HepG2 (cell line): ENCODE data around the gene HS2ST1. TPM values are rescaled to one million over a fixed set of nuclear protein-coding genes. Genes with fewer than 3 reads are reported as not detected.

Source experiments
- BCLAF1 ChIP-seq: fragments of 450-650 bp; IDR thresholded peaks from 2 replicates; pipeline ENCODE4 v1.6.1; 2017; ENCODE audit warnings: mild to moderate bottlenecking
- HNRNPL ChIP-seq: fragments of 200-400 bp; formaldehyde crosslinking; IDR thresholded peaks from 2 replicates; pipeline ENCODE4 v1.6.1; 2017; ENCODE audit warnings: mild to moderate bottlenecking, low read depth, low read length
- NCOA1 ChIP-seq: sonication (generic); formaldehyde crosslinking; IDR thresholded peaks from 2 replicates; pipeline ENCODE4 v1.9.0; 2021; ENCODE audit warnings: missing genetic modification reagents
- NRL ChIP-seq: sonication (generic); formaldehyde crosslinking; IDR thresholded peaks from 2 replicates; pipeline ENCODE4 v1.5.0; 2020; ENCODE audit warnings: missing genetic modification reagents, mild to moderate bottlenecking, moderate library complexity, borderline replicate concordance
- RBFOX2 ChIP-seq: fragments of 200-400 bp; formaldehyde crosslinking; IDR thresholded peaks from 2 replicates; pipeline ENCODE4 v1.6.1; 2017; ENCODE audit warnings: low read depth, mild to moderate bottlenecking, low read length
- ZBTB20 ChIP-seq: sonication (generic); formaldehyde crosslinking; IDR thresholded peaks from 2 replicates; pipeline ENCODE4 v1.8.1; 2023; ENCODE audit warnings: missing genetic modification reagents, low read depth, mild to moderate bottlenecking, borderline replicate concordance
- ZFAT ChIP-seq: sonication (generic); formaldehyde crosslinking; conservative IDR thresholded peaks from 2 replicates; pipeline ENCODE4 v1.8.1; 2023; ENCODE audit warnings: missing genetic modification reagents, inconsistent platforms
- ZKSCAN5 ChIP-seq: sonication (generic); formaldehyde crosslinking; IDR thresholded peaks from 2 replicates; pipeline ENCODE4 v1.5.1; 2020; ENCODE audit warnings: mild to moderate bottlenecking, missing genetic modification reagents
- ZMAT3 ChIP-seq: sonication (generic); formaldehyde crosslinking; conservative IDR thresholded peaks from 2 replicates; pipeline ENCODE4 v1.7.0; 2021; ENCODE audit warnings: missing genetic modification reagents
- ZNF547 ChIP-seq: sonication (generic); formaldehyde crosslinking; IDR thresholded peaks from 2 replicates; pipeline ENCODE4 v1.5.1; 2020; ENCODE audit warnings: mild to moderate bottlenecking, missing genetic modification reagents
- ZNF605 ChIP-seq: sonication (generic); formaldehyde crosslinking; IDR thresholded peaks from 2 replicates; pipeline ENCODE4 v1.8.0; 2022; ENCODE audit warnings: mild to moderate bottlenecking, missing genetic modification reagents
- ZNF740 ChIP-seq: sonication (generic); formaldehyde crosslinking; IDR thresholded peaks from 2 replicates; pipeline ENCODE4 v1.4.0; 2020; ENCODE audit warnings: missing genetic modification reagents
- ZNF75D ChIP-seq: sonication (generic); formaldehyde crosslinking; IDR thresholded peaks from 2 replicates; pipeline ENCODE4 v1.8.1; 2023; ENCODE audit warnings: missing genetic modification reagents, mild to moderate bottlenecking, borderline replicate concordance
- polyA plus RNA-seq, 8 experiments: library from polyadenylated mRNA; depleted of rRNA in 3 of 8; stranded (reverse) in 7 of 8; unstranded in 1 of 8; fragments of >200 nt; fragmentation: Illumina TruSeq in 4 of 8; extraction: Trizol in 4 of 8; gene quantifications; 2 replicates each; pipeline versions ENCODE4 v1.2.1 to v1.2.3, GENCODE V29; 2011 to 2016; ENCODE audit warnings: low read depth in 4 of 8, missing spikeins in 1 of 8, mixed read lengths in 1 of 8; ENCODE audit not compliant: insufficient read depth in 1 of 8
- total RNA-seq, 5 experiments: library from RNA; depleted of rRNA; stranded (reverse); fragments of >200 nt; fragmentation: Illumina TruSeq; extraction: Trizol; gene quantifications; 2 replicates each; pipeline ENCODE4 v1.2.3, GENCODE V29; 2016; ENCODE audit warnings: low read depth in 1 of 5
- TF ChIP-seq, protein P1 (sequence below): sonication (generic); formaldehyde crosslinking; IDR thresholded peaks from 2 replicates; pipeline ENCODE4 v1.4.0; 2020; ENCODE audit warnings: mild to moderate bottlenecking, missing genetic modification reagents
- TF ChIP-seq, protein P2 (sequence below): sonication (generic); formaldehyde crosslinking; IDR thresholded peaks from 2 replicates; pipeline ENCODE4 v1.4.0; 2020; ENCODE audit warnings: missing genetic modification reagents, borderline replicate concordance

Gene HS2ST1
- total and polyA plus RNA-seq, 2 of the 13 experiments (the other 11 are each of a cell fraction or from before 2014, with no cell fraction given) = 22.1 to 58.7 TPM

DNA sequence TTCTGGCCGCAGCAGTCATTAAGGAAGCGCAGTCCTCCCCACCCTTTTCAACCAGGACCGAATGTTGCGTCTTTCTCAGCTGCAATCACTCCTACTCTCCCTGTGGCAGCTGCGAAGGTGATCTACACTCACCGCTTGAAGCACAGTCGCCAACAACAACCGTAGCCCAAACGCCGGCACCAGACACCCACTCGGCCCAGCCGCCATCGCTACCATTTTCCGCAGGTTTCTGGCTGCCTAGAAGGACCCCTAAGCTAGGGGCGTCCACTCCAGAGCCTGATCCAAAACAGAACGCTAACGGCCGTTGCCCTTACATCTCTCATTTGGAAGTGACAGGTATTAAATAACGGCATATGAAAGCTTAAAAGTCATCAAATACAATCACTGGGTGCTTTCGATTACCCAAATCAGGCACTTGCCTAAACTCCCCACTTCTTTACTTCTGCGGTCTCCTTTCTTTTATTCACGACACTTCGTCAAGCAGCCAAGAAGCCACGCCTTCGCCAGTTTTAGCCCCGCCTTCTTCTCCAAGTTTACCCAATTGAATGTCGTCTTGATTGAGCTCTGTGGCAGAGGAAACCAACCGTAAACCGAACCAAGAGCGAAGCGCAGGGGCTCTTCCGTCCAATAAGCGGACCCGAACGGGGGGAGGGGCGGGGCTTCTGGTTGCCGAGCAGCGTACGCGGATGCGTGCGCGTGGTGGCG lies 387 bp upstream of the HS2ST1 start, which contains the start of gene SELENOF (continued):
- no peak for TF ChIP-seq ZFAT
- TF ChIP-seq BCLAF1 = no peak
- TF ChIP-seq, protein P1, sequence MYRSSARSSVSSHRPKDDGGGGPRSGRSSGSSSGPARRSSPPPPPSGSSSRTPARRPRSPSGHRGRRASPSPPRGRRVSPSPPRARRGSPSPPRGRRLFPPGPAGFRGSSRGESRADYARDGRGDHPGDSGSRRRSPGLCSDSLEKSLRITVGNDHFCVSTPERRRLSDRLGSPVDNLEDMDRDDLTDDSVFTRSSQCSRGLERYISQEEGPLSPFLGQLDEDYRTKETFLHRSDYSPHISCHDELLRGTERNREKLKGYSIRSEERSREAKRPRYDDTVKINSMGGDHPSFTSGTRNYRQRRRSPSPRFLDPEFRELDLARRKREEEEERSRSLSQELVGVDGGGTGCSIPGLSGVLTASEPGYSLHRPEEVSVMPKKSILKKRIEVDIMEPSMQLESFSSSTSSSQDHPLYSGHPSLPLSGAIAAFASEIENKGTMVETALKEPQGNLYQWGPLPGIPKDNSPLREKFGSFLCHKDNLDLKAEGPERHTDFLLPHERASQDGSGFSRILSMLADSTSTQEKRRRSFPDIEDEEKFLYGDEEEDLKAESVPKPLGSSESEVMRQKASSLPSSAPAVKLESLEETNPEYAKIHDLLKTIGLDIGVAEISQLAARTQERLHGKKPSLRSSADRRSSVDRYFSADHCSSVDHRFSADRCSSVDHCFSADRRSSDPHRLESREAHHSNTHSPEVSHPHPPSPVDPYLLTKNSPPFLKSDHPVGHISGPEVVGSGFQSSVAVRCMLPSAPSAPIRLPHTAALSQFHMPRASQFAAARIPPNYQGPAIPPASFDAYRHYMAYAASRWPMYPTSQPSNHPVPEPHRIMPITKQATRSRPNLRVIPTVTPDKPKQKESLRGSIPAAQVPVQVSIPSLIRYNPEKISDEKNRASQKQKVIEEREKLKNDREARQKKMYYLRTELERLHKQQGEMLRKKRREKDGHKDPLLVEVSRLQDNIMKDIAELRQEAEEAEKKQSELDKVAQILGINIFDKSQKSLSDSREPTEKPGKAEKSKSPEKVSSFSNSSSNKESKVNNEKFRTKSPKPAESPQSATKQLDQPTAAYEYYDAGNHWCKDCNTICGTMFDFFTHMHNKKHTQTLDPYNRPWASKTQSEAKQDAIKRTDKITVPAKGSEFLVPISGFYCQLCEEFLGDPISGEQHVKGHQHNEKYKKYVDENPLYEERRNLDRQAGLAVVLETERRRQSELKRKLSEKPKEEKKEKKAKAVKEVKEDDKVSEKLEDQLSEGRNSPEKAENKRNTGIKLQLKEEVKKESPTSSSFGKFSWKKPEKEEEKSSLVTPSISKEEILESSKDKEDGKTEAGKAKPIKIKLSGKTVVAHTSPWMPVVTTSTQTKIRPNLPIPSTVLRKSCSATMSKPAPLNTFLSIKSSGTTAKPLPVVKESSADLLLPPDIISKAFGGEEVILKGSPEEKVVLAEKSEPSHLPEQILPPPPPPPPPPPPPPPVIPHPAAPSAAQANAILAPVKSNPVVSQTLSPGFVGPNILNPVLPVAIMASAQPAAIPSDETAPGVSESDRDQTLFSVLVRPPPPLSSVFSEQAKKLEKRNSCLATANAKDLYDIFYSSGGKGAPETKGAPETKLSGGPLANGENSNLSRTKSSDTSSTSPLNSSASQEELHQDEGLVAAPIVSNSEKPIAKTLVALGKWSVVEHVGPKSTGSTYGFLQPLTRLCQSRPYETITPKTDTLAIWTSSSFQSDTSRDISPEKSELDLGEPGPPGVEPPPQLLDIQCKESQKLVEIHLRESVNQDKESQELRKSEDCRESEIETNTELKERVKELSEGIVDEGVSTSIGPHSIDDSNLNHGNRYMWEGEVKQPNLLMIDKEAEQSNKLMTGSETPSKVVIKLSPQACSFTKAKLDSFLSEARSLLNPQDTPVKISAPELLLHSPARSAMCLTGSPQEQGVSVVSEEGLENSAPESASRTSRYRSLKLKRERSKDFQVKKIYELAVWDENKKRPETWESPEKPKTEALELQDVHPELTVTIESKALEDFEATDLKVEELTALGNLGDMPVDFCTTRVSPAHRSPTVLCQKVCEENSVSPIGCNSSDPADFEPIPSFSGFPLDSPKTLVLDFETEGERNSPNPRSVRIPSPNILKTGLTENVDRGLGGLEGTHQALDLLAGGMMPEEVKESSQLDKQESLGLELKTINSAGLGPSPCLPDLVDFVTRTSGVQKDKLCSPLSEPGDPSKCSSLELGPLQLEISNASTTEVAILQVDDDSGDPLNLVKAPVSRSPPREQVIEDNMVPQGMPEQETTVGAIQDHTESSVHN (CRISPR knock-in tag) = no peak
- TF ChIP-seq ZNF547 (CRISPR knock-in tag) = peak; percentile 53; the same call in 1 of the 2 replicates
- TF ChIP-seq ZNF605 (CRISPR knock-in tag) = 0 out of 2 replicates have a peak, but pooled peaks have one; percentile 65
- TF ChIP-seq NCOA1 (CRISPR knock-in tag) = no peak
- no peak for TF ChIP-seq ZKSCAN5
- 0 out of 2 replicates have a peak, but pooled peaks have one; percentile 49 for TF ChIP-seq ZBTB20
- no peak for TF ChIP-seq ZNF75D (CRISPR knock-in tag)
- TF ChIP-seq HNRNPL = no peak
- no peak for TF ChIP-seq ZMAT3 (CRISPR knock-in tag)
- TF ChIP-seq NRL (CRISPR knock-in tag) = no peak
- no peak for TF ChIP-seq ZNF740 (CRISPR knock-in tag)
- TF ChIP-seq RBFOX2 = no peak
- TF ChIP-seq, protein P2, sequence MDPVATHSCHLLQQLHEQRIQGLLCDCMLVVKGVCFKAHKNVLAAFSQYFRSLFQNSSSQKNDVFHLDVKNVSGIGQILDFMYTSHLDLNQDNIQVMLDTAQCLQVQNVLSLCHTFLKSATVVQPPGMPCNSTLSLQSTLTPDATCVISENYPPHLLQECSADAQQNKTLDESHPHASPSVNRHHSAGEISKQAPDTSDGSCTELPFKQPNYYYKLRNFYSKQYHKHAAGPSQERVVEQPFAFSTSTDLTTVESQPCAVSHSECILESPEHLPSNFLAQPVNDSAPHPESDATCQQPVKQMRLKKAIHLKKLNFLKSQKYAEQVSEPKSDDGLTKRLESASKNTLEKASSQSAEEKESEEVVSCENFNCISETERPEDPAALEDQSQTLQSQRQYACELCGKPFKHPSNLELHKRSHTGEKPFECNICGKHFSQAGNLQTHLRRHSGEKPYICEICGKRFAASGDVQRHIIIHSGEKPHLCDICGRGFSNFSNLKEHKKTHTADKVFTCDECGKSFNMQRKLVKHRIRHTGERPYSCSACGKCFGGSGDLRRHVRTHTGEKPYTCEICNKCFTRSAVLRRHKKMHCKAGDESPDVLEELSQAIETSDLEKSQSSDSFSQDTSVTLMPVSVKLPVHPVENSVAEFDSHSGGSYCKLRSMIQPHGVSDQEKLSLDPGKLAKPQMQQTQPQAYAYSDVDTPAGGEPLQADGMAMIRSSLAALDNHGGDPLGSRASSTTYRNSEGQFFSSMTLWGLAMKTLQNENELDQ (CRISPR knock-in tag) = no peak
